Spleen (tissue), 11 donors: ENCODE results near the gene THSD7A. TPM values are rescaled to one million over a fixed set of nuclear protein-coding genes. Genes with fewer than 3 reads are reported as not detected.

ENCODE experiments used
- DNase-seq: peaks from one replicate; pipeline ENCODE4 v3.0.0-alpha.2; 2020
- H3K27ac ChIP-seq, 8 donors: fragments of 200-600 bp; sonication (generic) in 7 of 8; 1 replicate in 4 of 8; 2 replicates in 4 of 8; pipeline versions ENCODE4 v1.5.0 to v1.8.0; 2016 to 2021; ENCODE audit warnings: inconsistent platforms in 4 of 8, mild to moderate bottlenecking in 4 of 8, moderate library complexity in 1 of 8
- H3K27me3 ChIP-seq, 7 donors: fragments of 200-600 bp; sonication (generic) in 6 of 7; replicated peaks in 1 of 7; 1 replicate in 4 of 7; 2 replicates in 3 of 7; pipeline versions ENCODE4 v1.5.0 to v1.8.0; 2016 to 2021; ENCODE audit warnings: inconsistent platforms in 3 of 7, mild to moderate bottlenecking in 1 of 7
- H3K36me3 ChIP-seq, 6 donors: fragments of 200-600 bp; sonication (generic) in 5 of 6; 1 replicate in 4 of 6; 2 replicates in 2 of 6; pipeline versions ENCODE4 v1.5.0 to v1.8.0; 2016 to 2021; ENCODE audit warnings: inconsistent platforms in 2 of 6
- H3K4me1 ChIP-seq, 6 donors: fragments of 200-600 bp; sonication (generic) in 5 of 6; 1 replicate in 3 of 6; 2 replicates in 3 of 6; pipeline versions ENCODE4 v1.5.0 to v1.8.0; 2016 to 2021; ENCODE audit warnings: inconsistent platforms in 3 of 6
- H3K4me3 ChIP-seq, 8 donors: fragments of 200-600 bp; sonication (generic) in 7 of 8; 1 replicate in 4 of 8; 2 replicates in 4 of 8; pipeline versions ENCODE4 v1.5.0 to v1.8.0; 2016 to 2021; ENCODE audit warnings: inconsistent platforms in 4 of 8, mild to moderate bottlenecking in 4 of 8, moderate library complexity in 2 of 8
- H3K9me3 ChIP-seq, 8 donors: fragments of 200-600 bp; sonication (generic) in 7 of 8; 1 replicate in 4 of 8; 2 replicates in 4 of 8; pipeline versions ENCODE4 v1.5.0 to v1.8.0; 2016 to 2021; ENCODE audit warnings: inconsistent platforms in 4 of 8
- POLR2A ChIP-seq, 3 donors: fragments of 450-650 bp; IDR thresholded peaks; one replicate each; pipeline ENCODE4 v1.5.1; 2017; ENCODE audit warnings: antibody characterized with exemption in 3 of 3, mild to moderate bottlenecking in 1 of 3
- POLR2AphosphoS5 ChIP-seq, 3 donors: sonication (generic); formaldehyde crosslinking; IDR thresholded peaks; one replicate each; pipeline ENCODE4 v1.5.1; 2017; ENCODE audit warnings: antibody characterized with exemption in 3 of 3
- WGBS, 5 donors: extraction: QIAGEN DNeasy Blood & Tissue Kit in 3 of 5; methylation state at CpG; one replicate each; pipeline versions ENCODE4 v1.1.5 to v1.1.7; 2013 to 2018; 5-methylcytosine and 5-hydroxymethylcytosine counted together
- intact Hi-C: fragments of 100-400 bp; cut with DNase I; formaldehyde crosslinking; loops from one replicate; pipeline ENCODE4 v1.15.0; 2023; ENCODE audit warnings: low total_unique reads
- polyA plus RNA-seq, 3 donors: library from polyadenylated mRNA; stranded (reverse); fragments of 200-250 nt; gene quantifications; one replicate each; pipeline ENCODE4 v1.2.1, GENCODE V29; 2013
- total RNA-seq, 7 donors: library from RNA; depleted of rRNA in 3 of 7; stranded (reverse); fragments of >200 nt in 3 of 7; fragmentation: NEBNext Ultra II Directional in 4 of 7; extraction: Animal tissue kit (Norgen Biotek cat#: 25700) in 4 of 7; gene quantifications; one replicate each; pipeline versions ENCODE4 v1.1.0 to v1.2.1, GENCODE V29; 2016 to 2021
- TF ChIP-seq, protein P1 (sequence below), 11 experiments: fragments of 200-600 bp in 7 of 11; fragments of 450-650 bp in 4 of 11; sonication (generic) in 4 of 11; IDR thresholded peaks in 8 of 11; conservative IDR thresholded peaks in 3 of 11; 1 replicate in 7 of 11; 2 replicates in 4 of 11; pipeline versions ENCODE4 v1.4.0 to v1.8.0; 2016 to 2021; ENCODE audit warnings: antibody characterized with exemption in 11 of 11, inconsistent platforms in 4 of 11, mild to moderate bottlenecking in 1 of 11
- donor health status: healthy with polysubstance abuse.
- donor health status: DM: no; HTN: no; CAD: no; lungs with moderate emphysema.
- donor health status: DM: no; HTN: no; CAD: no.
- donor health status: Bipolar disorder and iron deficiency.
- donor health status: healthy.
- donor health status: DM: no; HTN: no; CAD: no.
- donor health status: DM: yes; HTN: yes; CAD: no.

Gene THSD7A
- total and polyA plus RNA-seq, 10 donors = 0.29 to 8.7 (median 4.2) TPM

- Histone ChIP-seq H3K4me3 (no peak overlapping the region), H3K36me3 (no peaks in the 10 kb centered on the region), H3K27me3 (no peaks in the 10 kb centered on the region), H3K9me3 (no peaks in the 10 kb centered on the region), H3K27ac (no peak overlapping the region), H3K4me1 (no peaks in the 10 kb centered on the region)
- TF ChIP-seq, protein P1, sequence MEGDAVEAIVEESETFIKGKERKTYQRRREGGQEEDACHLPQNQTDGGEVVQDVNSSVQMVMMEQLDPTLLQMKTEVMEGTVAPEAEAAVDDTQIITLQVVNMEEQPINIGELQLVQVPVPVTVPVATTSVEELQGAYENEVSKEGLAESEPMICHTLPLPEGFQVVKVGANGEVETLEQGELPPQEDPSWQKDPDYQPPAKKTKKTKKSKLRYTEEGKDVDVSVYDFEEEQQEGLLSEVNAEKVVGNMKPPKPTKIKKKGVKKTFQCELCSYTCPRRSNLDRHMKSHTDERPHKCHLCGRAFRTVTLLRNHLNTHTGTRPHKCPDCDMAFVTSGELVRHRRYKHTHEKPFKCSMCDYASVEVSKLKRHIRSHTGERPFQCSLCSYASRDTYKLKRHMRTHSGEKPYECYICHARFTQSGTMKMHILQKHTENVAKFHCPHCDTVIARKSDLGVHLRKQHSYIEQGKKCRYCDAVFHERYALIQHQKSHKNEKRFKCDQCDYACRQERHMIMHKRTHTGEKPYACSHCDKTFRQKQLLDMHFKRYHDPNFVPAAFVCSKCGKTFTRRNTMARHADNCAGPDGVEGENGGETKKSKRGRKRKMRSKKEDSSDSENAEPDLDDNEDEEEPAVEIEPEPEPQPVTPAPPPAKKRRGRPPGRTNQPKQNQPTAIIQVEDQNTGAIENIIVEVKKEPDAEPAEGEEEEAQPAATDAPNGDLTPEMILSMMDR (IDR thresholded peaks at IDR 0.05 in 8 of 11, conservative IDR thresholded peaks at IDR 0.05 in 3 of 11) = no peak
- TF ChIP-seq POLR2A (IDR thresholded peaks at IDR 0.05) (no peak), POLR2AphosphoS5 (IDR thresholded peaks at IDR 0.05) (no peak)
- intact Hi-C loops = no loop called here
- 62 to 81% (median 72%) methylated on average over 3 of the region's 3 CpGs for WGBS, 5 donors
- DNase-seq = no peak
Measured at GRCh38 chr7:11330717-11331116, 501.3 kb downstream of the THSD7A start.

GRCh38 chr7:11330208-11330607 is 501.8 kb downstream of the THSD7A start:
- no peaks in the 10 kb centered on the region for H3K4me1 ChIP-seq
- no peaks in the 10 kb centered on the region for H3K9me3 ChIP-seq
- intact Hi-C loops = no loop called here
- WGBS, 5 donors = 73 to 88% (median 84%) methylated on average over 2 to 3 of the region's 3 CpGs
- no peak for DNase-seq
- H3K36me3 ChIP-seq = no peaks in the 10 kb centered on the region
- H3K4me3 ChIP-seq = no peak overlapping the region
- no peak for TF ChIP-seq POLR2AphosphoS5 (IDR thresholded peaks at IDR 0.05)
- TF ChIP-seq, protein P1 (IDR thresholded peaks at IDR 0.05 in 8 of 11, conservative IDR thresholded peaks at IDR 0.05 in 3 of 11) = no peak
- no peak for TF ChIP-seq POLR2A (IDR thresholded peaks at IDR 0.05)
- no peaks in the 10 kb centered on the region for H3K27me3 ChIP-seq
- H3K27ac ChIP-seq = no peak overlapping the region

DNA sequence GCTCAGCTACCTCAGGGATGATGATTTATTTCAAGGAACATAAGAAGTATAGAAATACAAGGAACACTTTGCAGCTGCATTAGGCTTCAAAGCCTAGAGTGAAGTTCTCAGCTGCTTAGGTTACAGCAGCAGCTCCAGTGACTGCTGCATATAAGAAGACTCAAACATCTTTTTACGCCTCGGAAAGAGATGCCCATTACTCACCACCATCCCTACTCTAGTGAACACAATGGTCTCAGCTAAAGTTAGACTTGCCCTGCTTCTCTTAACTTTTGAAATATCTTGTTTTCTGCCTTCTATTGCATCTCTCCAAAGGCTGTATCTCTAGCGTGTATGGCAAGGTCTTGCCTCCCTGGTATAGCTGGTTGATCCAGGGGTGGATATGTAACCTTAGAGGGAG is 502.4 kb downstream of the THSD7A start:
- Histone ChIP-seq H3K36me3 (no peaks in the 10 kb centered on the region), H3K4me3 (no peak overlapping the region), H3K27ac (no peak overlapping the region), H3K27me3 (no peaks in the 10 kb centered on the region), H3K4me1 (no peaks in the 10 kb centered on the region), H3K9me3 (no peaks in the 10 kb centered on the region)
- TF ChIP-seq POLR2A (IDR thresholded peaks at IDR 0.05) (no peak), POLR2AphosphoS5 (IDR thresholded peaks at IDR 0.05) (no peak)
- TF ChIP-seq, protein P1 (IDR thresholded peaks at IDR 0.05 in 8 of 11, conservative IDR thresholded peaks at IDR 0.05 in 3 of 11) = no peak
- intact Hi-C loops = no loop called here
- WGBS, 5 donors = 79 to 89% (median 83%) methylated on average over 3 of the region's 3 CpGs
- DNase-seq = no peak

- H3K36me3 ChIP-seq = no peaks in the 10 kb centered on the region
- no peaks in the 10 kb centered on the region for H3K4me1 ChIP-seq
- no peaks in the 10 kb centered on the region for H3K27me3 ChIP-seq
- TF ChIP-seq, protein P1 (IDR thresholded peaks at IDR 0.05 in 8 of 11, conservative IDR thresholded peaks at IDR 0.05 in 3 of 11) = no peak
- TF ChIP-seq POLR2A (IDR thresholded peaks at IDR 0.05) = no peak
- no peak for TF ChIP-seq POLR2AphosphoS5 (IDR thresholded peaks at IDR 0.05)
- no peak overlapping the region for H3K27ac ChIP-seq
- 39 to 61% (median 58%) methylated on average over 3 of the region's 3 CpGs for WGBS, 5 donors
- H3K4me3 ChIP-seq = no peak overlapping the region
- H3K9me3 ChIP-seq = no peaks in the 10 kb centered on the region
- intact Hi-C loops = no loop called here
- DNase-seq = no peak
Measured at GRCh38 chr7:11328309-11328708, 503.7 kb downstream of the THSD7A start.
